ENCODE measurements around the gene CCDC15.
"Not testable (repeated sequence)": the region's sequence is repeated elsewhere in the genome, so short reads cannot be mapped to it uniquely, and the experiment has no call there.

Gene CCDC15

DNA sequence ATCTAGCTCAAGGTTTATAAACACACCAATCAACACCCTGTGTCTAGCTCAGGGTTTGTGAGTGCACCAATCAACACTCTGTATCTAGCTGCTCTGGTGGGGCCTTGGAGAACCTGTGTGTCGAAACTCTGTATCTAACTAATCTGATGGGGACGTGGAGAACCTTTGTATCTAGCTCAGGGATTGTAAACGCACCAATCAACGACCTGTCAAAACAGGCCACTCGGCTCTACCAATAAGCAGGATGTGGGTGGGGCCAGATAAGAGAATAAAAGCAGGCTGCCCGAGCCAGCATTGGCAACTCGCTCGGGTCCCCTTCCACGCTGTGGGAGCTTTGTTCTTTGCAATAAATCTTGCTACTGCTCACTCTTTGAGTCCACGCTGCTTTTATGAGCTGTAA is 136.1 kb downstream of the CCDC15 start:
- H3K4me3 ChIP-seq (ENCODE audit: low read length); H3K4me2 ChIP-seq (ENCODE audit: low read length); H3K36me3 ChIP-seq (replicated peaks; ENCODE audit: low read depth, low read length); H3K27me3 ChIP-seq (ENCODE audit: low read depth, low read length); H4K20me1 ChIP-seq (ENCODE audit: insufficient read depth, low read length); H2AFZ ChIP-seq (ENCODE audit: low read depth, low read length); H3K27ac ChIP-seq (ENCODE audit: low read length); H3K4me1 ChIP-seq (ENCODE audit: low read length); H3K79me2 ChIP-seq (ENCODE audit: low read length); H3K9ac ChIP-seq (ENCODE audit: low read length); H3K9me3 ChIP-seq (ENCODE audit: insufficient read depth, low read length): not testable (repeated sequence)

DNA sequence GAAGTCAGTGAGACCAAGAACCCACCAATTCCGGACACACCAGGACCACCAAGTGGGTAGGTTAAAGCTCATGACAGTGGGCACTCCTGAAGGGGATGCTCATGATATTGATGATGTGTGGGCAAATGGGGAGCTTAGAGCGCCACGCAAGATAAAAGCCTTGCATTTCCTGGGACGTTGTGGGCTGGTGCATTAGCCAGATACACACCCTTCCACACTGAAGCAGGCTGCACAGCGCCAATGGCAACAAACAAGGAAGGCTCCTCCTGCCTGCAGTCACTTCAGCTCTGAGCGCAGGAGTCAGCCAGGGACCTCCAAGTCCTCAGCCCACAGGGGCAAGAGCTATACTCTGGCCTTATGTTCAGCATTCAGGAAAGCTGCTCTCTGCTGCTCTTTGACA is 136.8 kb downstream of the CCDC15 start:
- no peak overlapping the region for H3K9ac ChIP-seq (ENCODE audit: low read length)
- no peak overlapping the region for H3K4me3 ChIP-seq (ENCODE audit: low read length)
- TF ChIP-seq, protein P1, sequence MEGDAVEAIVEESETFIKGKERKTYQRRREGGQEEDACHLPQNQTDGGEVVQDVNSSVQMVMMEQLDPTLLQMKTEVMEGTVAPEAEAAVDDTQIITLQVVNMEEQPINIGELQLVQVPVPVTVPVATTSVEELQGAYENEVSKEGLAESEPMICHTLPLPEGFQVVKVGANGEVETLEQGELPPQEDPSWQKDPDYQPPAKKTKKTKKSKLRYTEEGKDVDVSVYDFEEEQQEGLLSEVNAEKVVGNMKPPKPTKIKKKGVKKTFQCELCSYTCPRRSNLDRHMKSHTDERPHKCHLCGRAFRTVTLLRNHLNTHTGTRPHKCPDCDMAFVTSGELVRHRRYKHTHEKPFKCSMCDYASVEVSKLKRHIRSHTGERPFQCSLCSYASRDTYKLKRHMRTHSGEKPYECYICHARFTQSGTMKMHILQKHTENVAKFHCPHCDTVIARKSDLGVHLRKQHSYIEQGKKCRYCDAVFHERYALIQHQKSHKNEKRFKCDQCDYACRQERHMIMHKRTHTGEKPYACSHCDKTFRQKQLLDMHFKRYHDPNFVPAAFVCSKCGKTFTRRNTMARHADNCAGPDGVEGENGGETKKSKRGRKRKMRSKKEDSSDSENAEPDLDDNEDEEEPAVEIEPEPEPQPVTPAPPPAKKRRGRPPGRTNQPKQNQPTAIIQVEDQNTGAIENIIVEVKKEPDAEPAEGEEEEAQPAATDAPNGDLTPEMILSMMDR (IDR thresholded peaks at IDR 0.05; ENCODE audit: low read depth, low read length), result no peak
- TF ChIP-seq EZH2phosphoT487 (IDR thresholded peaks at IDR 0.05; ENCODE audit: low read depth), result no peak
- H3K4me1 ChIP-seq (ENCODE audit: low read length), result no peaks in the 10 kb centered on the region
- H3K79me2 ChIP-seq (ENCODE audit: low read length), result no peaks in the 10 kb centered on the region
- no peak overlapping the region for H2AFZ ChIP-seq (ENCODE audit: low read depth, low read length)
- no peaks in the 10 kb centered on the region for H3K36me3 ChIP-seq (replicated peaks; ENCODE audit: low read depth, low read length)
- no peaks in the 10 kb centered on the region for H3K27me3 ChIP-seq (ENCODE audit: low read depth, low read length)
- H4K20me1 ChIP-seq (ENCODE audit: insufficient read depth, low read length), result no peaks in the 10 kb centered on the region
- H3K27ac ChIP-seq (ENCODE audit: low read length), result no peak overlapping the region
- no peaks in the 10 kb centered on the region for H3K9me3 ChIP-seq (ENCODE audit: insufficient read depth, low read length)
- no peak overlapping the region for H3K4me2 ChIP-seq (ENCODE audit: low read length)
